Measurements from ENCODE around the gene ZBTB8OS. TPM values are rescaled to one million over a fixed set of nuclear protein-coding genes. Genes with fewer than 3 reads are reported as not detected.

Gene ZBTB8OS
- polyA plus RNA-seq, 3 donors = 40.2 to 85.6 (median 83.3) TPM

DNA sequence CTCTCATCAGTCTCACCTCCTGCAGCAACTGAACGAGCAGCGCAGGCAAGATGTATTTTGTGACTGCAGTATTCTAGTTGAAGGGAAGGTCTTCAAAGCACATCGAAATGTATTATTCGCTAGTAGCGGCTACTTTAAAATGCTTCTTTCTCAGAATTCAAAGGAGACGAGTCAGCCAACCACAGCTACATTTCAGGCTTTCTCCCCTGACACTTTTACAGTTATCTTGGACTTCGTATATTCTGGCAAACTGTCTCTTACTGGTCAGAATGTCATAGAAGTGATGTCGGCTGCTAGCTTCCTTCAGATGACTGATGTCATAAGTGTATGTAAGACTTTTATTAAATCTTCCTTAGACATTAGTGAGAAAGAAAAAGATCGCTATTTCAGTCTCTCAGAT lies 57.4 kb downstream of the ZBTB8OS start:
- Histone ChIP-seq H3K27ac (ENCODE audit: low read depth in 1 of 2, low read length in 2 of 2) (no peak overlapping the region), H4K20me1 (ENCODE audit: insufficient read depth, low read length) (no peaks in the 10 kb centered on the region), H2AFZ (ENCODE audit: insufficient read depth, low read depth, low read length, poor library complexity, severe bottlenecking) (no peak overlapping the region), H3K4me2 (replicated peaks; ENCODE audit: extremely low read depth, low read length, poor library complexity, severe bottlenecking) (no peak overlapping the region), H3K9me3 (replicated peaks in 1 of 2; ENCODE audit: control insufficient read depth in 1 of 2, insufficient read depth in 1 of 2, low read length in 2 of 2) (no peaks in the 10 kb centered on the region), H3K4me3 (replicated peaks in 1 of 3; ENCODE audit: low read depth in 2 of 3, low read length in 3 of 3) (no peak overlapping the region), H3K4me1 (ENCODE audit: control insufficient read depth in 1 of 2, insufficient read depth in 2 of 2, low read length in 2 of 2) (no peaks in the 10 kb centered on the region), H3K79me2 (ENCODE audit: insufficient read depth, low read length) (no peaks in the 10 kb centered on the region), H3K36me3 (replicated peaks in 1 of 2; ENCODE audit: control insufficient read depth in 1 of 2, insufficient read depth in 2 of 2, low read length in 2 of 2) (no peaks in the 10 kb centered on the region), H3K27me3 (ENCODE audit: control insufficient read depth in 2 of 2, insufficient read depth in 2 of 2, low read length in 2 of 2) (no peaks in the 10 kb centered on the region), H3K9ac (ENCODE audit: insufficient read depth, low read length, poor library complexity, severe bottlenecking) (no peak overlapping the region)
- H3K4me1 Mint-ChIP-seq = peaks cover 2% of the 10 kb centered on the region
- no peak for DNase-seq
- TF ChIP-seq, protein P1, sequence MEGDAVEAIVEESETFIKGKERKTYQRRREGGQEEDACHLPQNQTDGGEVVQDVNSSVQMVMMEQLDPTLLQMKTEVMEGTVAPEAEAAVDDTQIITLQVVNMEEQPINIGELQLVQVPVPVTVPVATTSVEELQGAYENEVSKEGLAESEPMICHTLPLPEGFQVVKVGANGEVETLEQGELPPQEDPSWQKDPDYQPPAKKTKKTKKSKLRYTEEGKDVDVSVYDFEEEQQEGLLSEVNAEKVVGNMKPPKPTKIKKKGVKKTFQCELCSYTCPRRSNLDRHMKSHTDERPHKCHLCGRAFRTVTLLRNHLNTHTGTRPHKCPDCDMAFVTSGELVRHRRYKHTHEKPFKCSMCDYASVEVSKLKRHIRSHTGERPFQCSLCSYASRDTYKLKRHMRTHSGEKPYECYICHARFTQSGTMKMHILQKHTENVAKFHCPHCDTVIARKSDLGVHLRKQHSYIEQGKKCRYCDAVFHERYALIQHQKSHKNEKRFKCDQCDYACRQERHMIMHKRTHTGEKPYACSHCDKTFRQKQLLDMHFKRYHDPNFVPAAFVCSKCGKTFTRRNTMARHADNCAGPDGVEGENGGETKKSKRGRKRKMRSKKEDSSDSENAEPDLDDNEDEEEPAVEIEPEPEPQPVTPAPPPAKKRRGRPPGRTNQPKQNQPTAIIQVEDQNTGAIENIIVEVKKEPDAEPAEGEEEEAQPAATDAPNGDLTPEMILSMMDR (IDR thresholded peaks at IDR 0.05) = no peak
- no peaks in the 10 kb centered on the region for H3K9me3 Mint-ChIP-seq
- no peak overlapping the region for H3K4me3 Mint-ChIP-seq
- H3K27ac Mint-ChIP-seq = no peak overlapping the region
- H3K27me3 Mint-ChIP-seq (ENCODE audit: low read depth in 3 of 3) = peaks cover 0 to 3% (median 0%) of the 10 kb centered on the region in 3 donors
- no peaks in the 10 kb centered on the region for H3K36me3 Mint-ChIP-seq
- intact Hi-C loops (cut with micrococcal nuclease) = no loop called here
- WGBS (ENCODE audit: insufficient coverage) = 100% methylated on average over 3 of the region's 9 CpGs

DNA sequence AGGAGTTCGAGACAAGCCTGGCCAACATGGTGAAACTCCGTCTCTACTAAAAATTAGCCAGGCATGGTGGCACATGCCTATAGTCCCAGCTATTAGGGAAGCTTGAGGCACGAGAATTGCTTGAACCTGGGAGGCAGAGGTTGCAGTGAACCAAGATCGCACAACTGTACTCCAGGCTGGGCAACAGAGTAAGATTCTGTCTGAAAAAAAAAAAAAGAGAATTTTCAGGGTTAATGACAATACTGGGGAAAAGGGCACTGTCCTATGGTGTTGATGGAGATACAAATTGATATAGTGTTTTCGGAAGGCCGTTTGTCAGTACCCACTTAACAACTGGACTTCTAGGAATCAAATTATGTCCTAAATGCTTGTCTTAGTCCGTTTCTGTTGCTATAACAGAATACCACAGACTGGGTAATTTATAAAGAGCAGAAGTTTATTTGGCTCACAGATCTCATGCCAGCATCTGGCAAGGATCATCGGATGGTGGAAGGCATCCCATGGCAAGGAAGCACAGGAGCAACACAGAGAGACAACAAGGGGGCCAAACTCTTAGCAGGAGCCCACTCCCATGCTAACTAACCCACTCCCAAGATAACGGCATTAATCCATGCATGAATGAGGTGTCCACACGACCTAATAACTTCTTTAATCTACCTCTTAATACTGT lies 69.9 kb downstream of the ZBTB8OS start:
- Histone ChIP-seq H3K9me3 (replicated peaks in 1 of 2; ENCODE audit: control insufficient read depth in 1 of 2, insufficient read depth in 1 of 2, low read length in 2 of 2) (no peaks in the 10 kb centered on the region), H3K79me2 (ENCODE audit: insufficient read depth, low read length) (no peaks in the 10 kb centered on the region), H3K4me3 (replicated peaks in 1 of 3; ENCODE audit: low read depth in 2 of 3, low read length in 3 of 3) (no peak overlapping the region), H4K20me1 (ENCODE audit: insufficient read depth, low read length) (no peaks in the 10 kb centered on the region), H3K4me2 (replicated peaks; ENCODE audit: extremely low read depth, low read length, poor library complexity, severe bottlenecking) (no peak overlapping the region), H3K36me3 (replicated peaks in 1 of 2; ENCODE audit: control insufficient read depth in 1 of 2, insufficient read depth in 2 of 2, low read length in 2 of 2) (no peaks in the 10 kb centered on the region), H3K27me3 (ENCODE audit: control insufficient read depth in 2 of 2, insufficient read depth in 2 of 2, low read length in 2 of 2) (no peaks in the 10 kb centered on the region), H3K9ac (ENCODE audit: insufficient read depth, low read length, poor library complexity, severe bottlenecking) (no peak overlapping the region), H3K27ac (ENCODE audit: low read depth in 1 of 2, low read length in 2 of 2) (no peak overlapping the region), H3K4me1 (ENCODE audit: control insufficient read depth in 1 of 2, insufficient read depth in 2 of 2, low read length in 2 of 2) (no peaks in the 10 kb centered on the region), H2AFZ (ENCODE audit: insufficient read depth, low read depth, low read length, poor library complexity, severe bottlenecking) (no peak overlapping the region)
- Mint-ChIP-seq H3K4me1 (peaks cover 3% of the 10 kb centered on the region), H3K36me3 (no peaks in the 10 kb centered on the region), H3K9me3 (no peaks in the 10 kb centered on the region), H3K27ac (no peak overlapping the region), H3K4me3 (no peak overlapping the region), H3K27me3 (ENCODE audit: low read depth in 3 of 3) (peaks cover 0 to 7% (median 0%) of the 10 kb centered on the region in 3 donors)
- 99% methylated on average over 7 of the region's 10 CpGs for WGBS (ENCODE audit: insufficient coverage)
- no peak for DNase-seq
- TF ChIP-seq, protein P1 (IDR thresholded peaks at IDR 0.05) = no peak
- intact Hi-C loops (cut with micrococcal nuclease) = no loop called here

Small RNAs within 50 kb of the gene (small RNA-seq; reads per million reads assigned to genes)
- not detected for gene RF00019 (ENCODE audit: insufficient read length, low read depth)

Other genes with a start within 250 kb of the ZBTB8OS start
- not detected for gene ZBTB8B, start 185.5 kb downstream of the ZBTB8OS start, polyA plus RNA-seq
- gene ZBTB8A, start 111.1 kb downstream of the ZBTB8OS start, polyA plus RNA-seq = under 1 TPM in 1 of 3 donors, not detected in 2; 0.08 TPM
- 100 to 1,000 TPM in 2 of 3 donors, 10 to 100 TPM in 1; 60.6 to 307 (median 274) TPM for gene RBBP4, start 658 bp upstream of the ZBTB8OS start, polyA plus RNA-seq
- under 1 TPM in 1 of 3 donors, not detected in 2; 0.05 TPM for gene SYNC, start 52.2 kb upstream of the ZBTB8OS start, polyA plus RNA-seq
- 10 to 100 TPM; 38.1 to 42.7 (median 39.8) TPM for gene YARS1, start 166.8 kb upstream of the ZBTB8OS start, polyA plus RNA-seq
- gene S100PBP, start 167.1 kb upstream of the ZBTB8OS start, polyA plus RNA-seq = 10 to 100 TPM in 1 of 3 donors, 1 to 10 TPM in 2; 6.6 to 17.4 (median 7.1) TPM
- not detected for gene FNDC5, start 220.4 kb upstream of the ZBTB8OS start, polyA plus RNA-seq
- not detected for gene HPCA, start 235.9 kb upstream of the ZBTB8OS start, polyA plus RNA-seq

Data from CD14-positive monocyte (primary cell).